Astrocyte of the spinal cord (primary cell): Measurements from ENCODE around the gene CASS4.

Experiments used
- DNase-seq: peaks from one replicate; pipeline ENCODE4 v3.0.0; 2011; ENCODE audit warnings: low read depth, low spot score
- H3K4me3 ChIP-seq: 2 replicates; pipeline ENCODE4 v1.5.1; 2011; ENCODE audit warnings: low read depth, mild to moderate bottlenecking, low read length, moderate library complexity
- CTCF ChIP-seq: IDR thresholded peaks from 2 replicates; pipeline ENCODE4 v1.5.1; 2012; ENCODE audit warnings: low read depth, mild to moderate bottlenecking, low read length, inconsistent platforms
- in situ Hi-C: cut with HindIII; loops from 2 replicates; pipeline ENCODE4 v1.10.0; 2017; ENCODE audit warnings: low sequenced_read_pairs

CASS4 gene

GRCh38 chr20:56430461-56430860, 18.4 kb downstream of the CASS4 start:
- in situ Hi-C loops = no loop called here
- no peak overlapping the region for H3K4me3 ChIP-seq
- TF ChIP-seq CTCF = no peak
- no peak for DNase-seq

GRCh38 chr20:56430957-56431356, 18.9 kb downstream of the CASS4 start:
- in situ Hi-C loops = no loop called here
- TF ChIP-seq CTCF = no peak

GRCh38 chr20:56431471-56431870, 19.4 kb downstream of the CASS4 start:
- DNase-seq = no peak
- H3K4me3 ChIP-seq = no peak overlapping the region
- TF ChIP-seq CTCF = no peak
- in situ Hi-C loops = no loop called here

More at GRCh38 chr20:56430957-56431356, 18.9 kb downstream of the CASS4 start:
- H3K4me3 ChIP-seq = no peak overlapping the region
- DNase-seq = no peak

- in situ Hi-C loops = no loop called here
- H3K4me3 ChIP-seq = no peak overlapping the region
- no peak for DNase-seq
- no peak for TF ChIP-seq CTCF
These were observed 21.3 kb downstream of the CASS4 start for GRCh38 chr20:56433221-56433879.

GRCh38 chr20:56433880-56434255, 21.8 kb downstream of the CASS4 start:
- no peak overlapping the region for H3K4me3 ChIP-seq
- in situ Hi-C loops = no loop called here
- peak; percentile 69 for DNase-seq
- no peak for TF ChIP-seq CTCF

GRCh38 chr20:56437196-56437960, 25.3 kb downstream of the CASS4 start:
- TF ChIP-seq CTCF = no peak
- in situ Hi-C loops = no loop called here
- no peak for DNase-seq
- H3K4me3 ChIP-seq = no peak overlapping the region
